Thyroid gland (tissue), 4 donors: ENCODE results near the gene ACBD3.

Experiments used
- POLR2A ChIP-seq, 2 donors: fragments of 450-650 bp; IDR thresholded peaks; one replicate each; pipeline ENCODE4 v1.6.1; 2017; ENCODE audit warnings: antibody characterized with exemption in 2 of 2, mild to moderate bottlenecking in 2 of 2, moderate library complexity in 1 of 2
- TF ChIP-seq, protein P1 (sequence below), 6 experiments: fragments of 200-600 bp in 3 of 6; fragments of 450-650 bp in 3 of 6; sonication (generic) in 3 of 6; IDR thresholded peaks; one replicate each; pipeline ENCODE4 v1.5.1; 2016 to 2019; ENCODE audit warnings: antibody characterized with exemption in 6 of 6, mild to moderate bottlenecking in 2 of 6, inconsistent platforms in 1 of 6, moderate library complexity in 1 of 6

DNA sequence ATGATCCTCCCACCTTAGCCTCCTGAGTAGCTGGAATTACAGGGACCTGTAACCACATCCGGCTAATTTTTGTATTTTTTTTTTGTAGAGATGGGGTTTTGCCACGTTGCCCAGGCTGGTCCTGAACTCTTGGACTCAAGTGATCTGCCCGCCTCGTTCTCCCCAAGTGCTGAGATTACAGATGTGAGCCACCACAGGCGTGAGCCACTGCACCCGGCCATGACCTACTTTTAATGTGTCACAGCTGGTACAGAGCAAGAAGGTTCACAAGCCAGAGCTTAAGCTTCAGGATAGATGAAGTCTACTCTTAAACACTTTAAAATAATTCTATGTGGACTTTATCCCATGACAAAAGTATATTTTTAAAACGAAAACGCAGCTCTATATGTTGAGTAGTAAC is 23.6 kb downstream of the ACBD3 start:
- TF ChIP-seq, protein P1, sequence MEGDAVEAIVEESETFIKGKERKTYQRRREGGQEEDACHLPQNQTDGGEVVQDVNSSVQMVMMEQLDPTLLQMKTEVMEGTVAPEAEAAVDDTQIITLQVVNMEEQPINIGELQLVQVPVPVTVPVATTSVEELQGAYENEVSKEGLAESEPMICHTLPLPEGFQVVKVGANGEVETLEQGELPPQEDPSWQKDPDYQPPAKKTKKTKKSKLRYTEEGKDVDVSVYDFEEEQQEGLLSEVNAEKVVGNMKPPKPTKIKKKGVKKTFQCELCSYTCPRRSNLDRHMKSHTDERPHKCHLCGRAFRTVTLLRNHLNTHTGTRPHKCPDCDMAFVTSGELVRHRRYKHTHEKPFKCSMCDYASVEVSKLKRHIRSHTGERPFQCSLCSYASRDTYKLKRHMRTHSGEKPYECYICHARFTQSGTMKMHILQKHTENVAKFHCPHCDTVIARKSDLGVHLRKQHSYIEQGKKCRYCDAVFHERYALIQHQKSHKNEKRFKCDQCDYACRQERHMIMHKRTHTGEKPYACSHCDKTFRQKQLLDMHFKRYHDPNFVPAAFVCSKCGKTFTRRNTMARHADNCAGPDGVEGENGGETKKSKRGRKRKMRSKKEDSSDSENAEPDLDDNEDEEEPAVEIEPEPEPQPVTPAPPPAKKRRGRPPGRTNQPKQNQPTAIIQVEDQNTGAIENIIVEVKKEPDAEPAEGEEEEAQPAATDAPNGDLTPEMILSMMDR (IDR thresholded peaks at IDR 0.05), result no peak
- TF ChIP-seq POLR2A (IDR thresholded peaks at IDR 0.05), result no peak
